HepG2 (cell line): Measurements from ENCODE around the gene MEI1. TPM values are rescaled to one million over a fixed set of nuclear protein-coding genes. Genes with fewer than 3 reads are reported as not detected.
A peak's percentile ranks its signal among the peaks of the same experiment; 100 is the strongest.

Source experiments
- BRD4 ChIP-seq: sonication (generic); formaldehyde crosslinking; IDR thresholded peaks from 2 replicates; pipeline ENCODE4 v1.4.0; 2020; ENCODE audit warnings: missing genetic modification reagents
- CHCHD3 ChIP-seq: sonication (generic); formaldehyde crosslinking; IDR thresholded peaks from 2 replicates; pipeline ENCODE4 v1.8.0; 2022; ENCODE audit warnings: mild to moderate bottlenecking, missing genetic modification reagents, moderate library complexity
- GPBP1L1 ChIP-seq: sonication (generic); formaldehyde crosslinking; IDR thresholded peaks from 2 replicates; pipeline ENCODE4 v1.5.0; 2020; ENCODE audit warnings: mild to moderate bottlenecking, missing genetic modification reagents
- HNRNPK ChIP-seq: fragments of 200-400 bp; formaldehyde crosslinking; IDR thresholded peaks from 2 replicates; pipeline ENCODE4 v1.6.1; 2018; ENCODE audit warnings: low read length, low read depth, moderate library complexity, mild to moderate bottlenecking; ENCODE audit not compliant: poor library complexity, severe bottlenecking
- IRF1 ChIP-seq: sonication (generic); formaldehyde crosslinking; IDR thresholded peaks from 2 replicates; pipeline ENCODE4 v1.4.0; 2020; ENCODE audit warnings: low read depth, mild to moderate bottlenecking, missing genetic modification reagents
- MIER2 ChIP-seq: IDR thresholded peaks from 2 replicates; pipeline ENCODE4 v1.6.1; 2016; ENCODE audit warnings: missing biosample characterization, missing genetic modification reagents
- PTBP1 ChIP-seq: fragments of 200-400 bp; formaldehyde crosslinking; IDR thresholded peaks from 2 replicates; pipeline ENCODE4 v1.6.1; 2018; ENCODE audit warnings: low read length, low read depth; ENCODE audit not compliant: poor library complexity, severe bottlenecking
- REST ChIP-seq, 2 experiments: IDR thresholded peaks; 2 replicates each; pipeline ENCODE4 v1.6.1; 2011 to 2012; ENCODE audit warnings: low read length in 2 of 2, borderline replicate concordance in 1 of 2, low read depth in 1 of 2, mild to moderate bottlenecking in 1 of 2, moderate library complexity in 1 of 2
- SMARCC2 ChIP-seq: fragments of 450-650 bp; IDR thresholded peaks from 2 replicates; pipeline ENCODE4 v1.6.1; 2017; ENCODE audit warnings: antibody characterized with exemption, mild to moderate bottlenecking
- SOX13 ChIP-seq, 3 experiments: fragments of 450-650 bp in 1 of 3; sonication (generic) in 1 of 3; formaldehyde crosslinking in 1 of 3; IDR thresholded peaks in 2 of 3; conservative IDR thresholded peaks in 1 of 3; 2 replicates each; pipeline versions ENCODE4 v1.5.0 to v1.6.1; 2016 to 2020; ENCODE audit warnings: antibody characterized with exemption in 1 of 3, mild to moderate bottlenecking in 1 of 3, missing compliant biosample characterization in 1 of 3, missing genetic modification reagents in 1 of 3, moderate library complexity in 1 of 3
- TGIF2 ChIP-seq: IDR thresholded peaks from 2 replicates; pipeline ENCODE4 v1.6.1; 2016; ENCODE audit warnings: control low read depth, missing compliant biosample characterization
- TRIM22 ChIP-seq: fragments of 450-650 bp; IDR thresholded peaks from 2 replicates; pipeline ENCODE4 v1.6.1; 2017
- ZBTB3 ChIP-seq: sonication (generic); formaldehyde crosslinking; IDR thresholded peaks from 2 replicates; pipeline ENCODE4 v1.4.0; 2020; ENCODE audit warnings: low read depth, mild to moderate bottlenecking, moderate library complexity, missing genetic modification reagents, borderline replicate concordance
- ZBTB38 ChIP-seq: sonication (generic); formaldehyde crosslinking; IDR thresholded peaks from 2 replicates; pipeline ENCODE4 v1.5.1; 2020; ENCODE audit warnings: mild to moderate bottlenecking, missing genetic modification reagents
- ZC3H4 ChIP-seq: sonication (generic); formaldehyde crosslinking; IDR thresholded peaks from 2 replicates; pipeline ENCODE4 v1.4.0; 2020; ENCODE audit warnings: missing genetic modification reagents, borderline replicate concordance
- ZNF101 ChIP-seq: sonication (generic); formaldehyde crosslinking; IDR thresholded peaks from 2 replicates; pipeline ENCODE4 v1.4.0; 2020; ENCODE audit warnings: mild to moderate bottlenecking, low read depth, missing genetic modification reagents, borderline replicate concordance
- ZNF33B ChIP-seq: sonication (generic); formaldehyde crosslinking; IDR thresholded peaks from 2 replicates; pipeline ENCODE4 v1.5.1; 2020; ENCODE audit warnings: mild to moderate bottlenecking, missing genetic modification reagents
- ZNF484 ChIP-seq: sonication (generic); formaldehyde crosslinking; IDR thresholded peaks from 2 replicates; pipeline ENCODE4 v1.5.1; 2020; ENCODE audit warnings: mild to moderate bottlenecking, low read depth, missing genetic modification reagents, borderline replicate concordance
- ZNF670 ChIP-seq: sonication (generic); formaldehyde crosslinking; IDR thresholded peaks from 2 replicates; pipeline ENCODE4 v1.8.0; 2022; ENCODE audit warnings: mild to moderate bottlenecking, missing genetic modification reagents, borderline replicate concordance
- ZNF891 ChIP-seq: sonication (generic); formaldehyde crosslinking; IDR thresholded peaks from 2 replicates; pipeline ENCODE4 v1.5.0; 2020; ENCODE audit warnings: mild to moderate bottlenecking, missing genetic modification reagents
- polyA plus RNA-seq, 8 experiments: library from polyadenylated mRNA; depleted of rRNA in 3 of 8; stranded (reverse) in 7 of 8; unstranded in 1 of 8; fragments of >200 nt; fragmentation: Illumina TruSeq in 4 of 8; extraction: Trizol in 4 of 8; gene quantifications; 2 replicates each; pipeline versions ENCODE4 v1.2.1 to v1.2.3, GENCODE V29; 2011 to 2016; ENCODE audit warnings: low read depth in 4 of 8, missing spikeins in 1 of 8, mixed read lengths in 1 of 8; ENCODE audit not compliant: insufficient read depth in 1 of 8
- total RNA-seq, 5 experiments: library from RNA; depleted of rRNA; stranded (reverse); fragments of >200 nt; fragmentation: Illumina TruSeq; extraction: Trizol; gene quantifications; 2 replicates each; pipeline ENCODE4 v1.2.3, GENCODE V29; 2016; ENCODE audit warnings: low read depth in 1 of 5

The MEI1 gene
- total and polyA plus RNA-seq, 2 of the 13 experiments (the other 11 are each of a cell fraction or from before 2014, with no cell fraction given) = 0.75 to 1.9 TPM

GRCh38 chr22:41682033-41682807 is 17.1 kb upstream of the MEI1 start (continued):
- TF ChIP-seq IRF1 (CRISPR knock-in tag) = no peak
- no peak for TF ChIP-seq TRIM22
- TF ChIP-seq HNRNPK = no peak
- peak; percentile 59; the same call in 1 of the 2 replicates for TF ChIP-seq ZNF891
- TF ChIP-seq ZBTB38 (CRISPR knock-in tag) = peak; percentile 74
- TF ChIP-seq MIER2 (CRISPR knock-in tag) = no peak
- no peak for TF ChIP-seq SMARCC2
- peak; percentile 62; the same call in 1 of the 2 replicates for TF ChIP-seq ZNF33B (CRISPR knock-in tag)
- TF ChIP-seq TGIF2 (CRISPR knock-in tag) = peak; percentile 76; the same call in 1 of the 2 replicates
- no peak for TF ChIP-seq PTBP1
- TF ChIP-seq ZBTB3 = 0 out of 2 replicates have a peak, but pooled peaks have one; percentile 53
- no peak for TF ChIP-seq ZNF670 (CRISPR knock-in tag)
- TF ChIP-seq ZC3H4 (CRISPR knock-in tag) = no peak
- no peak for TF ChIP-seq SOX13 (IDR thresholded peaks at IDR 0.05)
- 0 out of 4 replicates have a peak, but pooled peaks of 1 of the 2 experiments have one; percentile 15 for TF ChIP-seq SOX13 (CRISPR knock-in tag; conservative IDR thresholded peaks at IDR 0.05 in 1 of 2, IDR thresholded peaks at IDR 0.05 in 1 of 2)
- TF ChIP-seq CHCHD3 (CRISPR knock-in tag) = 0 out of 2 replicates have a peak, but pooled peaks have one; percentile 25
- no peak for TF ChIP-seq ZNF484 (CRISPR knock-in tag)
- TF ChIP-seq ZNF101 = no peak
- no peak for TF ChIP-seq GPBP1L1 (CRISPR knock-in tag)
- no peak; the same call in 1 of the 2 replicates for TF ChIP-seq BRD4 (CRISPR knock-in tag)
- no peak for TF ChIP-seq REST (IDR thresholded peaks at IDR 0.05; ENCODE audit: borderline replicate concordance in 1 of 2, low read depth in 1 of 2, low read length in 2 of 2)
